Esophagus squamous epithelium (tissue), 5 donors: ENCODE data around the gene ZNF615. TPM values are rescaled to one million over a fixed set of nuclear protein-coding genes. Genes with fewer than 3 reads are reported as not detected.
A peak's percentile ranks its signal among the peaks of the same experiment; 100 is the strongest.
"Not testable (repeated sequence)": the region's sequence is repeated elsewhere in the genome, so short reads cannot be mapped to it uniquely, and the experiment has no call there.

Experiments
- DNase-seq: peaks from one replicate; lab custom pipeline; 2025; lab: John Stamatoyannopoulos, UW
- H3K27ac ChIP-seq, 4 donors: fragments of 200-600 bp; sonication (generic); one replicate each; pipeline ENCODE4 v1.5.1; 2016 to 2019; ENCODE audit warnings: mild to moderate bottlenecking in 1 of 4
- H3K27me3 ChIP-seq, 4 donors: fragments of 200-600 bp; sonication (generic); 1 replicate in 3 of 4; 2 replicates in 1 of 4; pipeline versions ENCODE4 v1.5.1 to v1.6.0; 2017 to 2021; ENCODE audit warnings: antibody characterized with exemption in 1 of 4
- H3K36me3 ChIP-seq, 3 donors: fragments of 200-600 bp; sonication (generic); one replicate each; pipeline ENCODE4 v1.5.1; 2016 to 2019
- H3K4me1 ChIP-seq, 3 donors: fragments of 200-600 bp; sonication (generic); one replicate each; pipeline ENCODE4 v1.5.1; 2017 to 2019
- H3K4me3 ChIP-seq, 4 donors: fragments of 200-600 bp; sonication (generic); 1 replicate in 3 of 4; 2 replicates in 1 of 4; pipeline ENCODE4 v1.5.1; 2016 to 2019; ENCODE audit warnings: mild to moderate bottlenecking in 2 of 4, moderate library complexity in 1 of 4
- H3K9me3 ChIP-seq, 3 donors: fragments of 200-600 bp; sonication (generic); one replicate each; pipeline ENCODE4 v1.5.1; 2016 to 2019
- CTCF ChIP-seq, 6 experiments: fragments of 450-650 bp in 4 of 6; fragments of 200-600 bp in 2 of 6; sonication (generic) in 2 of 6; IDR thresholded peaks; one replicate each; pipeline ENCODE4 v1.5.1; 2016 to 2019; ENCODE audit warnings: antibody characterized with exemption in 6 of 6, mild to moderate bottlenecking in 4 of 6, moderate library complexity in 4 of 6
- POLR2A ChIP-seq, 4 donors: fragments of 450-650 bp; IDR thresholded peaks; one replicate each; pipeline ENCODE4 v1.6.1; 2017; ENCODE audit warnings: antibody characterized with exemption in 4 of 4, mild to moderate bottlenecking in 4 of 4, moderate library complexity in 3 of 4
- WGBS, 2 donors: methylation state at CpG; one replicate each; pipeline ENCODE4 v1.1.5; 2018; 5-methylcytosine and 5-hydroxymethylcytosine counted together
- intact Hi-C: fragments of 100-400 bp; cut with DNase I; formaldehyde crosslinking; loops from one replicate; pipeline ENCODE4 v1.15.0; 2022
- total RNA-seq, 4 donors: library from RNA; depleted of rRNA; stranded (reverse); fragments of >200 nt; gene quantifications; one replicate each; pipeline ENCODE4 v1.1.0, GENCODE V29; 2016
- donor health status: DM: yes; HTN: yes; CAD: no.

ZNF615 gene
- total RNA-seq, 4 donors from 2014 or later, result 2.8 to 13.9 (median 5.9) TPM

DNA sequence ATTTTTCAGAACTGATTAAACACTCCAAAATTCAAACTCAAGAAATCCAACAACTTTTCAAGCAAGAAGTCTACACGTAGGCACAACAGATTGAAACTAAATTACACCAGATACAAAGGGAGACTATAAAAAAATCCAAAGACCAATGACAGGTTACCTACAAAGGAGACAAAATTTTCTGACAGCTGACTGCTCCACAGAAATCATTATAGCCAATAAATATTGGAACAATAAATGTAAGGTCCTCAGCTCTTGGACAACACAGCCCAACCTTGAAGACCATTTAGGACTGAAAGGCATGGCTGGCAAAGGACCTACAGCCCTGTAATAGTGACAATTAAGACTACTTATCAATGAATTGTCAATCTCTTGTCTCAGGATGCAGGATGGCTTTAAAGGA lies 37.3 kb downstream of the ZNF615 start:
- no peaks in the 10 kb centered on the region for H3K27me3 ChIP-seq
- peaks cover 56 to 100% (median 58%) of the 10 kb centered on the region in 3 donors for H3K36me3 ChIP-seq
- H3K9me3 ChIP-seq, result peaks cover 16 to 100% (median 100%) of the 10 kb centered on the region in 3 donors
- intact Hi-C loops, result no loop called here
- no peak for DNase-seq
- TF ChIP-seq POLR2A (IDR thresholded peaks at IDR 0.05), result no peak
- no peak for TF ChIP-seq CTCF (IDR thresholded peaks at IDR 0.05)
- no peaks in the 10 kb centered on the region for H3K4me1 ChIP-seq
- no peak overlapping the region for H3K27ac ChIP-seq
- H3K4me3 ChIP-seq, result peak overlapping the region in 1 of 4 donors; percentile 28
- 85 to 100% methylated on average over 1 of the region's 1 CpG for WGBS, 2 donors

DNA sequence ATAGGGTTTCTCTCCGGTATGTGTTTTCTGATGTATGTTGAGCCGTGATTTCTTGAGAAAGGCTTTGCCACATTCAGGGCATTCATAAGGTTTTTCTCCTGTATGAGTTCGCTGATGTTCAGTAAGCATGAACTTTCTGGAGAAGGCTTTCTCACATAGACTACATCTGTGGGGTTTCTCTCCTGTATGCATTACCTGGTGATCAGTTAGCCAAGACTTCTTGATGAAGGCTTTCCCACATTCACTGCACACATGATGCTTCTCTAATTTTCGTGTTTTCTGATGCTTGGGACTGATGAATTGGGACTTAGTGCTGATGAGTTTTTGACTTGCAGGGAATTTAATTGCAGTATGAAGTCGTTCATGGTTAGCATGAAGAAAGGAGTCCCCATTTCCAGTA lies 42.4 kb downstream of the ZNF615 start:
- Histone ChIP-seq H3K36me3 (peaks cover 41 to 84% (median 43%) of the 10 kb centered on the region in 3 donors), H3K27ac (no peak overlapping the region), H3K4me1 (no peaks in the 10 kb centered on the region), H3K27me3 (no peaks in the 10 kb centered on the region), H3K4me3 (peak overlapping the region in 1 of 4 donors; percentile 10), H3K9me3 (peaks cover 12 to 100% (median 91%) of the 10 kb centered on the region in 3 donors)
- DNase-seq, result no peak
- 95% methylated on average over 5 of the region's 5 CpGs for WGBS, 2 donors
- intact Hi-C loops, result no loop called here
- TF ChIP-seq CTCF (IDR thresholded peaks at IDR 0.05) (no peak), POLR2A (IDR thresholded peaks at IDR 0.05) (no peak)

DNA sequence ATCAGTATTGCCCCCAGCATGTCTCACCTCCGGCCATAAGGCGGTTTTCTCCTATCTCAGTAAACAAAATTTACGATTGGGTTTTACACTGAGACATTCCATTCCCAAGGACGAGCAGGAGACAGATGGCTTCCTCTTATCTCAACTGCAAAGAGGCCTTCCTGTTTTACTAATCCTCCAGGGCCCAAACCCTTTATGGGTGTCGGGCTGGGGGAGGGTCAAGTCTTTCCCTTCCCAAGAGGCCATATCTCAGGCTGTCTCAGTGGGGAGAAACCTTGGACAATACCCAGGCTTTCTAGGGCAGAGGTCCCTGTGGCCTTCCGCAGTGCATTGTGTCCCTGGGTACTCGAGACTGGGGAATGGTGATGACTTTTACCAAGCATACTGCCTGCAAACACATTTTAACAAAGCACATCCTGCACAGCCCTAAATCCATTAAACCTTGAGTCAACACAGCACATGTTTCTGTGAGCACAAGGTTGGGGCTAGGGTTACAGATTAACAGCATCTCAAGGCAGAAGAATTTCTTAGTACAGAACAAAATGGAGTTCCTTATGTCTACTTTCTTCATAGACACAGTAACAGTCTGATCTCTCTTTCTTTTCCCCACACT lies 47.3 kb downstream of the ZNF615 start:
- DNase-seq, H3K27ac ChIP-seq, H3K4me3 ChIP-seq, intact Hi-C loops, H3K27me3 ChIP-seq, H3K4me1 ChIP-seq: not testable (repeated sequence)
- peaks cover 8 to 35% (median 15%) of the 10 kb centered on the region in 3 donors for H3K36me3 ChIP-seq
- peaks cover 3 to 85% (median 42%) of the 10 kb centered on the region in 3 donors for H3K9me3 ChIP-seq
- WGBS, 2 donors, result 28 to 57% methylated on average over 5 to 7 of the region's 7 CpGs

- TF ChIP-seq CTCF (IDR thresholded peaks at IDR 0.05), result no peak
- no peak for TF ChIP-seq POLR2A (IDR thresholded peaks at IDR 0.05)
- 62 to 70% methylated on average over 4 of the region's 4 CpGs for WGBS, 2 donors
- Histone ChIP-seq H3K27me3 (no peaks in the 10 kb centered on the region), H3K9me3 (peaks cover under 1 to 76% (median 33%) of the 10 kb centered on the region in 3 donors), H3K4me3 (no peak overlapping the region), H3K36me3 (peaks cover 0 to 26% (median 5%) of the 10 kb centered on the region in 3 donors), H3K27ac (no peak overlapping the region), H3K4me1 (no peaks in the 10 kb centered on the region)
- intact Hi-C loops, result no loop called here
- no peak for DNase-seq
Measured at GRCh38 chr19:51959791-51960190, 48.2 kb downstream of the ZNF615 start.

- intact Hi-C loops, result not testable (repeated sequence)
Measured at GRCh38 chr19:51957846-51958245, 50.2 kb downstream of the ZNF615 start.

DNA sequence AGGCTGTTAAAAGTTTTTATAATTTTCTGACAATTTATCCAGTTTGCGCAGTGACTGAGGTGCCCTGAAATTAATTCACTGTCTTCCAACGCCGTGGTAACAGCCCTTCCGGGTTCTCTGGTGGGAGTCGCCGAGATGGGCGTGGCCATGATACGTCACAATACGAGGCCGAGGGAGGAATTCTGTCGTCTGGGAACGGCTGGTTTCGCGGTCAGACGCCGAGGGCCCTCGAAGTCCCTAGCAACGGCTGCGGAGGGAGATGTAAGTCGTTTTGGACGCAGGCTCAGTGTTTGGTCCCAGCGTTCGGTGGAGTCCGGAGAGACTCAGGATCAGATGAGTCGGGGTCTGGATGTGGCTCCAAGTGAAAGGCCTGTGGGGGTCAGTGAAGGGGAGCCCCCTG lies 59.0 kb downstream of the ZNF615 start:
- no peak overlapping the region for H3K27ac ChIP-seq
- DNase-seq, result no peak
- no peaks in the 10 kb centered on the region for H3K4me1 ChIP-seq
- peaks cover 10 to 17% (median 10%) of the 10 kb centered on the region in 3 donors for H3K36me3 ChIP-seq
- intact Hi-C loops, result no loop called here
- peaks cover 4 to 92% (median 68%) of the 10 kb centered on the region in 3 donors for H3K9me3 ChIP-seq
- no peaks in the 10 kb centered on the region for H3K27me3 ChIP-seq
- TF ChIP-seq CTCF (IDR thresholded peaks at IDR 0.05), result no peak
- no peak for TF ChIP-seq POLR2A (IDR thresholded peaks at IDR 0.05)
- 19 to 23% methylated on average over 22 to 25 of the region's 25 CpGs for WGBS, 2 donors
- peak overlapping the region in 2 of 4 donors; percentile 13 to 15 for H3K4me3 ChIP-seq

More at GRCh38 chr19:51957846-51958245, 50.2 kb downstream of the ZNF615 start:
- H3K4me1 ChIP-seq, H3K27me3 ChIP-seq, DNase-seq, H3K36me3 ChIP-seq, H3K4me3 ChIP-seq, H3K27ac ChIP-seq: not testable (repeated sequence)
- peaks cover 0 to 69% (median 14%) of the 10 kb centered on the region in 3 donors for H3K9me3 ChIP-seq
- WGBS, 2 donors, result 41 to 58% methylated on average over 4 of the region's 4 CpGs
